Ishikawa (cell line): ENCODE results near the gene ATP5F1D.

ENCODE experiments used
- CEBPB ChIP-seq: IDR thresholded peaks from 2 replicates; pipeline ENCODE4 v1.6.1; 2012
- CREB1 ChIP-seq: IDR thresholded peaks from 2 replicates; pipeline ENCODE4 v1.6.1; 2012; ENCODE audit warnings: low read depth
- EGR1 ChIP-seq: IDR thresholded peaks from 2 replicates; pipeline ENCODE4 v1.6.1; 2012
- EP300 ChIP-seq: IDR thresholded peaks from 2 replicates; pipeline ENCODE4 v1.6.1; 2012; ENCODE audit warnings: borderline replicate concordance
- FOXM1 ChIP-seq: IDR thresholded peaks from 2 replicates; pipeline ENCODE4 v1.6.1; 2012; ENCODE audit warnings: low read depth, borderline replicate concordance
- MAX ChIP-seq: IDR thresholded peaks from 2 replicates; pipeline ENCODE4 v1.6.1; 2012
- NFIC ChIP-seq: IDR thresholded peaks from 2 replicates; pipeline ENCODE4 v1.6.1; 2012
- RAD21 ChIP-seq: IDR thresholded peaks from 2 replicates; pipeline ENCODE4 v1.6.1; 2012; ENCODE audit warnings: low read depth
- TAF1 ChIP-seq: IDR thresholded peaks from 2 replicates; pipeline ENCODE4 v1.6.1; 2012; ENCODE audit warnings: low read depth, mild to moderate bottlenecking
- TCF12 ChIP-seq: IDR thresholded peaks from 2 replicates; pipeline ENCODE4 v1.6.1; 2012; ENCODE audit warnings: low read depth
- TEAD4 ChIP-seq: IDR thresholded peaks from 2 replicates; pipeline ENCODE4 v1.6.1; 2012
- USF1 ChIP-seq: IDR thresholded peaks from 2 replicates; pipeline ENCODE4 v1.6.1; 2012
- YY1 ChIP-seq: IDR thresholded peaks from 2 replicates; pipeline ENCODE4 v1.6.1; 2012; ENCODE audit warnings: low read depth
- ZBTB7A ChIP-seq: IDR thresholded peaks from 2 replicates; pipeline ENCODE4 v1.6.1; 2012; ENCODE audit warnings: low read depth
- TF ChIP-seq, protein P1 (sequence below): IDR thresholded peaks from 2 replicates; pipeline ENCODE4 v1.6.1; 2012; ENCODE audit warnings: low read depth, mild to moderate bottlenecking

Gene ATP5F1D

DNA sequence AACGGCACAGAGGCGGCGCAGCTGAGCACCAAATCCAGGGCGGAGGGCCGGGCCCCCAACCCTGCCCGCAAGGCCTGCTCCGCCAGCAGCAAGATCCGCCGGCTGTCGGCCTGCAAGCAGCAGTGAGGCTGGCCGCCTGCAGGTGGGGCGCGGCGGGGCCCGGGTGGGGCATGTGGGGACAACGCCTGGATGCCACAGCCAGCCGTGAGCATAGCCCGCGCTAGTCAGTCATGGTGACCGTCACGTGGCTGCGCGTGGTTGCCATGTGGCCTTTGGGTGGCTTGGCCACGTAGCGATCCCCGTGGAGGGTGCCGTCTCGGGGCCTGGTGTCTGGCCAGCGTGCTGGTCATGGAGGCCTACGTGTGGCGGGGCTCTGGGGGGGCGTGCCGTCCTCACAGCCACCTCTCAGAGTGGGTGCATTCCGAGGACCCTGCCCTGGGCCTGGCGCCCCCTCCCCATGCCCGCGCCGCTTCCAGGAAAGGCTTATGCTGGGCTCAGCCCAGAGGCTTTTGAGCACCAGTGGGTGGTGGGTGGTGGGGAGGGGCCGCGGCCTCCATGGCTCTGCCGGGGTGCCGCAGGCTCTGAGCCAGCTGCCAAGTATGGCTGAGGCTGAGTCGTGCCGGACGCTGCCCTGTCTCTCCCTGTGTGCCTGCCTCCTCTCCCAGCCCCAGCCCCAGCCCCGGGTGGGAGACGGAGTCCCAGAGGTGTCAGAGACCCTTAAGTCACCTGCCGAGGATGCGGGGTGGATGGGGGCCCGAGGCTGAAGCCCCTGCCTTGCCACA, 14.8 kb upstream of the ATP5F1D start:
- no peak for TF ChIP-seq TEAD4
- TF ChIP-seq EGR1, result no peak
- no peak for TF ChIP-seq CREB1
- no peak for TF ChIP-seq TAF1
- TF ChIP-seq EP300, result no peak
- no peak for TF ChIP-seq NFIC
- no peak for TF ChIP-seq TCF12
- TF ChIP-seq, protein P1, sequence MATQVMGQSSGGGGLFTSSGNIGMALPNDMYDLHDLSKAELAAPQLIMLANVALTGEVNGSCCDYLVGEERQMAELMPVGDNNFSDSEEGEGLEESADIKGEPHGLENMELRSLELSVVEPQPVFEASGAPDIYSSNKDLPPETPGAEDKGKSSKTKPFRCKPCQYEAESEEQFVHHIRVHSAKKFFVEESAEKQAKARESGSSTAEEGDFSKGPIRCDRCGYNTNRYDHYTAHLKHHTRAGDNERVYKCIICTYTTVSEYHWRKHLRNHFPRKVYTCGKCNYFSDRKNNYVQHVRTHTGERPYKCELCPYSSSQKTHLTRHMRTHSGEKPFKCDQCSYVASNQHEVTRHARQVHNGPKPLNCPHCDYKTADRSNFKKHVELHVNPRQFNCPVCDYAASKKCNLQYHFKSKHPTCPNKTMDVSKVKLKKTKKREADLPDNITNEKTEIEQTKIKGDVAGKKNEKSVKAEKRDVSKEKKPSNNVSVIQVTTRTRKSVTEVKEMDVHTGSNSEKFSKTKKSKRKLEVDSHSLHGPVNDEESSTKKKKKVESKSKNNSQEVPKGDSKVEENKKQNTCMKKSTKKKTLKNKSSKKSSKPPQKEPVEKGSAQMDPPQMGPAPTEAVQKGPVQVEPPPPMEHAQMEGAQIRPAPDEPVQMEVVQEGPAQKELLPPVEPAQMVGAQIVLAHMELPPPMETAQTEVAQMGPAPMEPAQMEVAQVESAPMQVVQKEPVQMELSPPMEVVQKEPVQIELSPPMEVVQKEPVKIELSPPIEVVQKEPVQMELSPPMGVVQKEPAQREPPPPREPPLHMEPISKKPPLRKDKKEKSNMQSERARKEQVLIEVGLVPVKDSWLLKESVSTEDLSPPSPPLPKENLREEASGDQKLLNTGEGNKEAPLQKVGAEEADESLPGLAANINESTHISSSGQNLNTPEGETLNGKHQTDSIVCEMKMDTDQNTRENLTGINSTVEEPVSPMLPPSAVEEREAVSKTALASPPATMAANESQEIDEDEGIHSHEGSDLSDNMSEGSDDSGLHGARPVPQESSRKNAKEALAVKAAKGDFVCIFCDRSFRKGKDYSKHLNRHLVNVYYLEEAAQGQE, result no peak
- no peak for TF ChIP-seq USF1
- no peak for TF ChIP-seq FOXM1
- TF ChIP-seq YY1, result no peak

DNA sequence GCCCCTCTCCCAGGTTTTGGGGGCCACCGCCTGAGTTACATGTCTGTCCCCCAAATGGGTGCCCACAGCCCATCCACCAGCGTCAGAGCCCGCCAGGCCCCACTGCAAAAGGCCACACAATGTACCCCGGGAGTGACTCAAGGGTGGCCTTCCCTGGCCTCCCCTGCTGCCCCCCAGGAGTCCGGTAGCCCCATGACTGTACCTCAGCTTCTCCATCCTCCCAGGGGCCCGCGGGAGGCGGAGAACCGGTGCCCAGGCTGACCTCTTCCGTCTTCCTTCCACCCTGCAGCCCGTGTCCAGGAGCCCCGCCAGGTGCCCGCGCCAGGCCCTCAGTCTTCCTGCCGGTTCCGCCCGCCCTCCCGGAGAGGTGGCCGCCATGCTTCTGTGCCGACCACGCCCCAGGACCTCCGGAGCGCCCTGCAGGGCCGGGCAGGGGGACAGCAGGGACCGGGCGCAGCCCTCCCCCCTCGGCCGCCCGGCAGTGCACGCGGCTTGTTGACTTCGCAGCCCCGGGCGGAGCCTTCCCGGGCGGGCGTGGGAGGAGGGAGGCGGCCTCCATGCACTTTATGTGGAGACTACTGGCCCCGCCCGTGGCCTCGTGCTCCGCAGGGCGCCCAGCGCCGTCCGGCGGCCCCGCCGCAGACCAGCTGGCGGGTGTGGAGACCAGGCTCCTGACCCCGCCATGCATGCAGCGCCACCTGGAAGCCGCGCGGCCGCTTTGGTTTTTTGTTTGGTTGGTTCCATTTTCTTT, 14.1 kb upstream of the ATP5F1D start:
- TF ChIP-seq ZBTB7A (peak; percentile 51), EGR1 (peak; percentile 92), TAF1 (0 out of 2 replicates have a peak, but pooled peaks have one; percentile 18), TEAD4 (no peak), CEBPB (no peak), YY1 (peak; percentile 49; the same call in 1 of the 2 replicates), RAD21 (no peak), CREB1 (no peak), TCF12 (peak; percentile 34; the same call in 1 of the 2 replicates), FOXM1 (no peak), NFIC (no peak), EP300 (peak; percentile 16; the same call in 1 of the 2 replicates), USF1 (peak; percentile 41; the same call in 1 of the 2 replicates), MAX (peak; percentile 88)
- TF ChIP-seq, protein P1, result no peak

- TF ChIP-seq CEBPB (no peak), EP300 (no peak), TAF1 (no peak), YY1 (no peak), CREB1 (no peak)
Measured at GRCh38 chr19:1228161-1228957, 13.2 kb upstream of the ATP5F1D start.

- no peak for TF ChIP-seq FOXM1
- no peak for TF ChIP-seq CREB1
- no peak for TF ChIP-seq EP300
- no peak for TF ChIP-seq TAF1
Measured at GRCh38 chr19:1229056-1229923, 12.3 kb upstream of the ATP5F1D start.
